HUDEP-2 (cell line): ENCODE results near the gene C18orf63.

Experiments
- DNase-seq, 76 experiments: peaks; one replicate each; lab custom pipeline; 2025; ENCODE audit not compliant: unreplicated experiment in 76 of 76; lab: John Stamatoyannopoulos, UW

Gene C18orf63

DNA sequence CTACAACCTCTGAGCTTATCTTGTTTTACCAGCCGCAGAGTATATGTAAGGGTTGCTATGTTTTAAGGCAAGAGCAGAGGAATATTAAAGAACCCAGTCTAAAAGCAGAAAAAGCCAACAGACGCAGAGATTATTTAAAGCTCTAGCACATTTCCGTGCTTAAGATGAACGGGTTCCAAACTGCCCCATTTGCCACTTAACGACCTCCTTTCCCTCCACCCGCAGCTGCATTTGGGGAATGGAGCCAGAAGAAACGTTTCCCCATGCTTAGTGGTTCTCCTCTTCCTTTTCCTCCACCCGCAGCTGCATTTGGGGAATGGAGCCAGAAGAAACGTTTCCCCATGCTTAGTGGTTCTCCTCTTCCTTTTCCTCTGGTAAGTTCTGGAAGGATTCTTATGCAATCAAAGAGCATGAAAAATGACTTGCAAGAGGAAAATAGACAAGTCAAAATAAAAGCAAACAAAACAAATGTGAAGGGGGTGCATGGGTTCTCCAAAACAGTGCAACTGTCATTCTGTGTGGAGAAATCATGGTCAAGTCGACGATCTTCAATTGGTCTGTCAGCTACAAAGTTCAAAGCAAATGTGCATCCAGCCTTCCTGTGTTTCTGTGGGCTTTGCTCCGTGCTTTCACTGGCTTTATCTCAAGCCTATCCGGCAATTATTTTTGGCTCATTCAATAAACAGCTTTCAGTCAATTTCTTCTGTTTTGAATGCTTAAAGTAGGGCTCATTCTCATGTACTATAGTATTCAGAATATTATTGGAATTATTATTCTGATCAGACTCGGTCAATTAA, 83.7 kb downstream of the C18orf63 start:
- no peak for DNase-seq

- DNase-seq = no peak
Measured at GRCh38 chr18:74400813-74401212, 85.2 kb downstream of the C18orf63 start.

- peak in 49 of 76 experiments; percentile 1 to 63 (median 27) for DNase-seq
Measured at GRCh38 chr18:74402806-74403433, 87.3 kb downstream of the C18orf63 start.

DNA sequence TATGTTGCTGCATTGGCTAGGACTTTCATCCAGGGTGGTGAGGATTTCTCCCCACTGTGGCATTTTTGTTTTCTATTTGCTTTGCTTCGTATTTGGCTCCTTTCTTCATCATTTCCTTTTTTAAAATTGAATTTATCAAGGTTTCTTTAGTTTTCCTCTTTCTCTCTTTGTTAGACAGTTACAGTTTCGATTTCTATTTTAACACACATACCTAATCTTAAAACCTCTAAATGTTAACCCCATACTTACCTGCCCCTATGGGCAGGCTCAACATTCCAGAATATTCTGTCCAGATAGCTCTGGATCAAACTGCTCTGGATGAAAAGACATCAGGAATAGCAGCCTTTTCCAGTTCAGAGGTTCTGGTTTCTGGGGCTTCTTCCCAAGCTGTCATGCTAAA, 92.2 kb downstream of the C18orf63 start:
- DNase-seq = no peak
